ENCODE data around the gene CDKN1C.

GRCh38 chr11:2849994-2850770 is 35.4 kb downstream of the CDKN1C start:
- TF ChIP-seq CTCF (conservative IDR thresholded peaks at IDR 0.05; ENCODE audit: low read depth, low read length) (no peak), EZH2 (IDR thresholded peaks at IDR 0.05; ENCODE audit: low read length, unreplicated experiment) (no peak), EZH2phosphoT487 (IDR thresholded peaks at IDR 0.05; ENCODE audit: borderline replicate concordance, low read length) (no peak)
